Astrocyte (in vitro differentiated cells and primary cell): ENCODE data around the gene COL6A1. TPM values are rescaled to one million over a fixed set of nuclear protein-coding genes. Genes with fewer than 3 reads are reported as not detected.
"Not testable (repeated sequence)": the region's sequence is repeated elsewhere in the genome, so short reads cannot be mapped to it uniquely, and the experiment has no call there.

ENCODE experiments used
- DNase-seq: peaks from one replicate; pipeline ENCODE4 v3.0.0-alpha.2; 2010; ENCODE audit warnings: low read depth
- FAIRE-seq: peaks from 2 replicates; lab custom pipeline; 2011; peaks lifted over from hg19 to GRCh38; lab: Jason Lieb, UNC
- H2AFZ ChIP-seq: 2 replicates; pipeline ENCODE4 v1.6.0; 2012; ENCODE audit warnings: low read depth, low read length, inconsistent platforms
- H3K27ac ChIP-seq: 2 replicates; pipeline ENCODE4 v1.5.1; 2011; ENCODE audit warnings: low read depth, low read length, inconsistent platforms
- H3K27me3 ChIP-seq: 2 replicates; pipeline ENCODE4 v1.6.0; 2011; ENCODE audit warnings: low read length, inconsistent platforms; ENCODE audit not compliant: insufficient read depth
- H3K36me3 ChIP-seq: 2 replicates; pipeline ENCODE4 v1.5.1; 2011; ENCODE audit warnings: low read length, inconsistent platforms; ENCODE audit not compliant: insufficient read depth
- H3K4me1 ChIP-seq: 2 replicates; pipeline ENCODE4 v1.5.1; 2011; ENCODE audit warnings: low read length, inconsistent platforms; ENCODE audit not compliant: insufficient read depth
- H3K4me2 ChIP-seq: 2 replicates; pipeline ENCODE4 v1.6.0; 2012; ENCODE audit warnings: low read length, inconsistent platforms
- H3K4me3 ChIP-seq: 2 replicates; pipeline ENCODE4 v1.5.1; 2011; ENCODE audit warnings: low read depth, mild to moderate bottlenecking, low read length, inconsistent platforms; ENCODE audit not compliant: insufficient read depth
- H3K79me2 ChIP-seq: 2 replicates; pipeline ENCODE4 v1.6.0; 2012; ENCODE audit warnings: mild to moderate bottlenecking, low read length, inconsistent platforms; ENCODE audit not compliant: insufficient read depth
- H3K9ac ChIP-seq: 2 replicates; pipeline ENCODE4 v1.6.0; 2012; ENCODE audit warnings: mild to moderate bottlenecking, low read length, inconsistent platforms
- H3K9me3 ChIP-seq: 2 replicates; pipeline ENCODE4 v1.5.1; 2012; ENCODE audit warnings: low read depth, mild to moderate bottlenecking, low read length, inconsistent platforms; ENCODE audit not compliant: insufficient read depth
- H4K20me1 ChIP-seq: 2 replicates; pipeline ENCODE4 v1.6.0; 2012; ENCODE audit warnings: low read length, inconsistent platforms; ENCODE audit not compliant: insufficient read depth
- H3K27ac Mint-ChIP-seq: one replicate; pipeline ENCODE4 v1.8.0; 2021; ENCODE audit warnings: mild to moderate bottlenecking, mixed read lengths; ENCODE audit not compliant: unreplicated experiment
- H3K27me3 Mint-ChIP-seq: one replicate; pipeline ENCODE4 v1.8.0; 2021; ENCODE audit warnings: low read depth, mixed read lengths; ENCODE audit not compliant: unreplicated experiment
- H3K36me3 Mint-ChIP-seq: one replicate; pipeline ENCODE4 v1.8.0; 2021; ENCODE audit warnings: low read depth, mixed read lengths; ENCODE audit not compliant: unreplicated experiment
- H3K4me1 Mint-ChIP-seq: one replicate; pipeline ENCODE4 v1.8.0; 2021; ENCODE audit warnings: low read depth, mixed read lengths; ENCODE audit not compliant: unreplicated experiment
- H3K4me3 Mint-ChIP-seq: one replicate; pipeline ENCODE4 v1.8.0; 2021; ENCODE audit warnings: mild to moderate bottlenecking, moderate library complexity, mixed read lengths; ENCODE audit not compliant: unreplicated experiment
- H3K9me3 Mint-ChIP-seq: one replicate; pipeline ENCODE4 v1.8.0; 2021; ENCODE audit warnings: mild to moderate bottlenecking, mixed read lengths; ENCODE audit not compliant: unreplicated experiment
- CTCF ChIP-seq: IDR thresholded peaks from 2 replicates; pipeline ENCODE4 v1.5.1; 2011; ENCODE audit warnings: low read depth, mild to moderate bottlenecking, inconsistent platforms, low read length, moderate library complexity; ENCODE audit not compliant: insufficient read depth
- EZH2 ChIP-seq: IDR thresholded peaks from 2 replicates; pipeline ENCODE4 v1.6.1; 2012; ENCODE audit warnings: mild to moderate bottlenecking, low read length, inconsistent platforms; ENCODE audit not compliant: insufficient read depth
- total RNA-seq: library from RNA; stranded (reverse); gene quantifications from 2 replicates; pipeline ENCODE4 v1.2.1, GENCODE V29; 2021

Gene COL6A1
- total RNA-seq, 1 donor from 2014 or later = 131 TPM

GRCh38 chr21:45974073-45975019 lies 7.2 kb upstream of the COL6A1 start:
- peak overlapping the region; percentile 78 for H3K4me3 Mint-ChIP-seq
- no peaks in the 10 kb centered on the region for H3K9me3 Mint-ChIP-seq
- H3K9ac ChIP-seq = peak overlapping the region; percentile 76
- H3K27ac ChIP-seq = peak overlapping the region; percentile 76
- peak overlapping the region; percentile 86 for H3K4me2 ChIP-seq
- H4K20me1 ChIP-seq = no peaks in the 10 kb centered on the region
- H3K4me1 ChIP-seq = peaks cover 55% of the 10 kb centered on the region
- H2AFZ ChIP-seq = peak overlapping the region; percentile 62
- TF ChIP-seq EZH2 = no peak
- TF ChIP-seq CTCF = no peak
- H3K27me3 ChIP-seq = no peaks in the 10 kb centered on the region
- no peaks in the 10 kb centered on the region for H3K36me3 ChIP-seq
- H3K27ac Mint-ChIP-seq = no peak overlapping the region
- H3K36me3 Mint-ChIP-seq = no peaks in the 10 kb centered on the region
- peak; percentile 5 for FAIRE-seq
- no peaks in the 10 kb centered on the region for H3K27me3 Mint-ChIP-seq
- H3K4me1 Mint-ChIP-seq = peaks cover 12% of the 10 kb centered on the region
- DNase-seq = peak; percentile 76
- H3K4me3 ChIP-seq = peak overlapping the region; percentile 37
- no peaks in the 10 kb centered on the region for H3K79me2 ChIP-seq
- no peaks in the 10 kb centered on the region for H3K9me3 ChIP-seq

- H3K4me1 Mint-ChIP-seq = peaks cover 12% of the 10 kb centered on the region
- DNase-seq = peak; percentile 45
Observed at GRCh38 chr21:45975020-45975666, 6.4 kb upstream of the COL6A1 start.

GRCh38 chr21:45975667-45976409 lies 5.7 kb upstream of the COL6A1 start:
- H3K4me2 ChIP-seq, H3K4me3 ChIP-seq, H3K79me2 ChIP-seq, H3K27ac ChIP-seq, DNase-seq, H3K36me3 Mint-ChIP-seq, H2AFZ ChIP-seq, H4K20me1 ChIP-seq, H3K27me3 ChIP-seq, FAIRE-seq, H3K36me3 ChIP-seq, H3K9me3 ChIP-seq, H3K9me3 Mint-ChIP-seq, H3K27me3 Mint-ChIP-seq, H3K9ac ChIP-seq: not testable (repeated sequence)
- Mint-ChIP-seq H3K4me3 (peak overlapping the region; percentile 57), H3K27ac (peak overlapping the region; percentile 62), H3K4me1 (peaks cover 12% of the 10 kb centered on the region)
- peaks cover 62% of the 10 kb centered on the region for H3K4me1 ChIP-seq

More at GRCh38 chr21:45975020-45975666, 6.4 kb upstream of the COL6A1 start:
- Histone ChIP-seq H3K4me2 (peak overlapping the region; percentile 86), H3K4me1 (peaks cover 57% of the 10 kb centered on the region), H3K79me2 (no peaks in the 10 kb centered on the region), H3K9ac (peak overlapping the region; percentile 76), H2AFZ (peak overlapping the region; percentile 23), H3K4me3 (peak overlapping the region; percentile 37), H4K20me1 (no peaks in the 10 kb centered on the region), H3K36me3 (no peaks in the 10 kb centered on the region), H3K27ac (peak overlapping the region; percentile 76), H3K27me3 (no peaks in the 10 kb centered on the region), H3K9me3 (no peaks in the 10 kb centered on the region)
- TF ChIP-seq EZH2 (no peak), CTCF (no peak)
- H3K4me3 Mint-ChIP-seq = peak overlapping the region; percentile 57
- H3K27me3 Mint-ChIP-seq = no peaks in the 10 kb centered on the region
- no peak for FAIRE-seq
- no peaks in the 10 kb centered on the region for H3K36me3 Mint-ChIP-seq
- peak overlapping the region; percentile 62 for H3K27ac Mint-ChIP-seq
- H3K9me3 Mint-ChIP-seq = no peaks in the 10 kb centered on the region
